OCI-LY1 (cell line): Measurements from ENCODE around the gene AVP.

ENCODE experiments used
- EZH2 ChIP-seq: fragments of 200-600 bp; sonication (generic), shearing (Covaris generic); IDR thresholded peaks from 2 replicates; pipeline ENCODE4 v1.8.0; 2017; ENCODE audit warnings: borderline replicate concordance, mixed run types, mild to moderate bottlenecking, antibody characterized with exemption, low read length, moderate library complexity, mixed read lengths
- TF ChIP-seq, protein P1 (sequence below): fragments of 200-600 bp; sonication (generic), shearing (Covaris generic); IDR thresholded peaks from 2 replicates; pipeline ENCODE4 v1.5.1; 2017; ENCODE audit warnings: mild to moderate bottlenecking, antibody characterized with exemption, low read length, moderate library complexity, mixed read lengths

DNA sequence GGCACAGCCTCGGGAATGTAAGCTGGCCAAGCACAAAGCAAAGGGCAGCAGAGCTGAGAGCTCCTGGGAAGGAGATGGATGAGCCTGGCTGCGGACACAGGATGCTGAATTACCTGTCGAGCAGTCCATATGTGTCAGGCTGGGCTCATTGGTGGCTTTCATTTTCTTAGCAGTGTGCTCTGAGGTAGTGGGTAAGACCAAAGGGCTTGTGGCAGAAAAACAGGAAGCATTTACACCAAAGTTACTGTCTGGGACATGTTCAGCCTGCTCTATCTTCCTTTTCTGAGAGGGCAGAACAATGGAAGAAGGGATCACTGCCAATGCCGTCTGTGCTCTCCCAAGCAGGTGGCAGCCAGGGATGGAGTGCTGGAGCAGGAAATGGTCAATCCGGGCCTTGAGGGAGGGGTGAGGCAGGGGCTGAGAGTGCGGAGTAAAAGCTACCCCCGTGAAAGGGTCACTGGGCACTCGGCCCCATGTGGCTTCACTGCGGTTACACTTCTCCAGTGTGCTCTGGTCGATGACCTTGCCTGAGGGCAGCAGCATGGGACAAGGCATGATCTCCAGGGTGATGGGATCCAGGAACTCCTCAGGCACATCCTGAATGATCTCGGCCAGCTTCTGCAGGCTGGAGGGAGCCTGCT lies 36.9 kb upstream of the AVP start:
- TF ChIP-seq, protein P1, sequence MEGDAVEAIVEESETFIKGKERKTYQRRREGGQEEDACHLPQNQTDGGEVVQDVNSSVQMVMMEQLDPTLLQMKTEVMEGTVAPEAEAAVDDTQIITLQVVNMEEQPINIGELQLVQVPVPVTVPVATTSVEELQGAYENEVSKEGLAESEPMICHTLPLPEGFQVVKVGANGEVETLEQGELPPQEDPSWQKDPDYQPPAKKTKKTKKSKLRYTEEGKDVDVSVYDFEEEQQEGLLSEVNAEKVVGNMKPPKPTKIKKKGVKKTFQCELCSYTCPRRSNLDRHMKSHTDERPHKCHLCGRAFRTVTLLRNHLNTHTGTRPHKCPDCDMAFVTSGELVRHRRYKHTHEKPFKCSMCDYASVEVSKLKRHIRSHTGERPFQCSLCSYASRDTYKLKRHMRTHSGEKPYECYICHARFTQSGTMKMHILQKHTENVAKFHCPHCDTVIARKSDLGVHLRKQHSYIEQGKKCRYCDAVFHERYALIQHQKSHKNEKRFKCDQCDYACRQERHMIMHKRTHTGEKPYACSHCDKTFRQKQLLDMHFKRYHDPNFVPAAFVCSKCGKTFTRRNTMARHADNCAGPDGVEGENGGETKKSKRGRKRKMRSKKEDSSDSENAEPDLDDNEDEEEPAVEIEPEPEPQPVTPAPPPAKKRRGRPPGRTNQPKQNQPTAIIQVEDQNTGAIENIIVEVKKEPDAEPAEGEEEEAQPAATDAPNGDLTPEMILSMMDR = no peak
- no peak for TF ChIP-seq EZH2
